Activated T-cell treated with anti-CD3 and anti-CD28 coated beads, Interleukin-2, amount 50 U/mL, for 4 hours (primary cell): ENCODE results near the gene PTCH1. TPM values are rescaled to one million over a fixed set of nuclear protein-coding genes. Genes with fewer than 3 reads are reported as not detected.

Experiments used
- ATAC-seq, 2 donors: fragments of 200-7000 bp; cut with Tn5 transposase; one replicate each; pipeline ENCODE4 v1.10.0; 2021
- DNase-seq: peaks from one replicate; pipeline ENCODE4 v3.0.0-alpha.2; 2020
- H3K27me3 Mint-ChIP-seq: one replicate; pipeline ENCODE4 v1.8.0; 2021; ENCODE audit warnings: low read depth, mixed read lengths
- H3K36me3 Mint-ChIP-seq: one replicate; pipeline ENCODE4 v1.8.0; 2022; ENCODE audit warnings: mixed read lengths; ENCODE audit not compliant: insufficient read depth
- H3K4me1 Mint-ChIP-seq: one replicate; pipeline ENCODE4 v1.8.0; 2021; ENCODE audit warnings: low read depth, mixed read lengths
- H3K4me3 Mint-ChIP-seq: one replicate; pipeline ENCODE4 v1.8.0; 2021; ENCODE audit warnings: mild to moderate bottlenecking, moderate library complexity, mixed read lengths
- H3K9me3 Mint-ChIP-seq: one replicate; pipeline ENCODE4 v1.8.0; 2021; ENCODE audit warnings: mixed read lengths
- total RNA-seq, 3 donors: library from RNA; stranded (reverse); gene quantifications; one replicate each; pipeline ENCODE4 v1.2.1, GENCODE V29; 2021

Gene PTCH1
- total RNA-seq, 3 donors from 2014 or later = 2.5 to 6.1 (median 4.1) TPM

GRCh38 chr9:95457769-95458168 lies 59.0 kb downstream of the PTCH1 start:
- Mint-ChIP-seq H3K27me3 (peaks cover 5% of the 10 kb centered on the region), H3K9me3 (no peaks in the 10 kb centered on the region), H3K36me3 (peaks cover 22% of the 10 kb centered on the region), H3K4me1 (peaks cover 21% of the 10 kb centered on the region), H3K4me3 (no peak overlapping the region)
- ATAC-seq (no peak), DNase-seq (no peak)

- ATAC-seq (no peak), DNase-seq (no peak)
- peaks cover 3% of the 10 kb centered on the region for H3K27me3 Mint-ChIP-seq
- peaks cover under 1% of the 10 kb centered on the region for H3K4me1 Mint-ChIP-seq
- no peaks in the 10 kb centered on the region for H3K9me3 Mint-ChIP-seq
- H3K36me3 Mint-ChIP-seq = peaks cover 20% of the 10 kb centered on the region
- no peak overlapping the region for H3K4me3 Mint-ChIP-seq
These were observed 61.1 kb downstream of the PTCH1 start for GRCh38 chr9:95455714-95456113.

GRCh38 chr9:95452176-95452575 lies 64.6 kb downstream of the PTCH1 start:
- no peaks in the 10 kb centered on the region for H3K9me3 Mint-ChIP-seq
- no peaks in the 10 kb centered on the region for H3K4me1 Mint-ChIP-seq
- no peak for ATAC-seq
- H3K36me3 Mint-ChIP-seq = peaks cover 25% of the 10 kb centered on the region
- H3K4me3 Mint-ChIP-seq = no peak overlapping the region
- DNase-seq = no peak
- peaks cover 3% of the 10 kb centered on the region for H3K27me3 Mint-ChIP-seq

- Mint-ChIP-seq H3K36me3 (peaks cover 18% of the 10 kb centered on the region), H3K4me1 (no peaks in the 10 kb centered on the region), H3K27me3 (peaks cover 3% of the 10 kb centered on the region), H3K9me3 (no peaks in the 10 kb centered on the region), H3K4me3 (no peak overlapping the region)
- ATAC-seq (no peak), DNase-seq (no peak)
These were observed 65.7 kb downstream of the PTCH1 start for GRCh38 chr9:95451065-95451426.

GRCh38 chr9:95450171-95451064 lies 66.4 kb downstream of the PTCH1 start:
- no peak for ATAC-seq
- Mint-ChIP-seq H3K36me3 (peaks cover 15% of the 10 kb centered on the region), H3K4me3 (no peak overlapping the region), H3K9me3 (no peaks in the 10 kb centered on the region), H3K4me1 (no peaks in the 10 kb centered on the region), H3K27me3 (peaks cover 3% of the 10 kb centered on the region)
- DNase-seq = no peak

- peaks cover 20% of the 10 kb centered on the region for H3K36me3 Mint-ChIP-seq
- ATAC-seq (no peak), DNase-seq (no peak)
- H3K4me3 Mint-ChIP-seq = no peak overlapping the region
- H3K27me3 Mint-ChIP-seq = peaks cover 3% of the 10 kb centered on the region
- no peaks in the 10 kb centered on the region for H3K9me3 Mint-ChIP-seq
- no peaks in the 10 kb centered on the region for H3K4me1 Mint-ChIP-seq
These were observed 67.8 kb downstream of the PTCH1 start for GRCh38 chr9:95449016-95449415.

GRCh38 chr9:95447660-95448420 lies 68.9 kb downstream of the PTCH1 start:
- H3K36me3 Mint-ChIP-seq = peaks cover 17% of the 10 kb centered on the region
- H3K4me1 Mint-ChIP-seq = no peaks in the 10 kb centered on the region
- no peak for DNase-seq

GRCh38 chr9:95446984-95447383 lies 69.8 kb downstream of the PTCH1 start:
- H3K4me1 Mint-ChIP-seq = no peaks in the 10 kb centered on the region
- peaks cover 17% of the 10 kb centered on the region for H3K36me3 Mint-ChIP-seq
- DNase-seq = no peak
- no peak overlapping the region for H3K4me3 Mint-ChIP-seq
- H3K9me3 Mint-ChIP-seq = no peaks in the 10 kb centered on the region
- no peak for ATAC-seq
- no peaks in the 10 kb centered on the region for H3K27me3 Mint-ChIP-seq

More at GRCh38 chr9:95447660-95448420, 68.9 kb downstream of the PTCH1 start:
- no peaks in the 10 kb centered on the region for H3K9me3 Mint-ChIP-seq
- no peaks in the 10 kb centered on the region for H3K27me3 Mint-ChIP-seq
- no peak for ATAC-seq
- no peak overlapping the region for H3K4me3 Mint-ChIP-seq

- no peaks in the 10 kb centered on the region for H3K27me3 Mint-ChIP-seq
- H3K4me1 Mint-ChIP-seq = no peaks in the 10 kb centered on the region
- no peaks in the 10 kb centered on the region for H3K9me3 Mint-ChIP-seq
- peaks cover 17% of the 10 kb centered on the region for H3K36me3 Mint-ChIP-seq
- H3K4me3 Mint-ChIP-seq = no peak overlapping the region
- ATAC-seq (no peak), DNase-seq (no peak)
These were observed 70.5 kb downstream of the PTCH1 start for GRCh38 chr9:95446259-95446658.

- Mint-ChIP-seq H3K9me3 (no peaks in the 10 kb centered on the region), H3K4me1 (no peaks in the 10 kb centered on the region), H3K36me3 (peaks cover 9% of the 10 kb centered on the region), H3K4me3 (no peak overlapping the region), H3K27me3 (peaks cover 3% of the 10 kb centered on the region)
- ATAC-seq (no peak), DNase-seq (no peak)
These were observed 72.6 kb downstream of the PTCH1 start for GRCh38 chr9:95444160-95444559.

GRCh38 chr9:95443301-95443700 lies 73.5 kb downstream of the PTCH1 start:
- ATAC-seq (no peak), DNase-seq (no peak)
- Mint-ChIP-seq H3K36me3 (peaks cover 6% of the 10 kb centered on the region), H3K4me1 (no peaks in the 10 kb centered on the region), H3K9me3 (no peaks in the 10 kb centered on the region), H3K4me3 (no peak overlapping the region), H3K27me3 (peaks cover 3% of the 10 kb centered on the region)

GRCh38 chr9:95441081-95441480 lies 75.7 kb downstream of the PTCH1 start:
- Mint-ChIP-seq H3K27me3 (peaks cover 3% of the 10 kb centered on the region), H3K9me3 (no peaks in the 10 kb centered on the region), H3K4me1 (no peaks in the 10 kb centered on the region), H3K36me3 (peaks cover 6% of the 10 kb centered on the region), H3K4me3 (no peak overlapping the region)
- DNase-seq = no peak
- ATAC-seq = no peak

- H3K4me3 Mint-ChIP-seq = no peak overlapping the region
- no peaks in the 10 kb centered on the region for H3K9me3 Mint-ChIP-seq
- peaks cover 6% of the 10 kb centered on the region for H3K36me3 Mint-ChIP-seq
- peaks cover 3% of the 10 kb centered on the region for H3K27me3 Mint-ChIP-seq
- ATAC-seq (no peak), DNase-seq (no peak)
- no peaks in the 10 kb centered on the region for H3K4me1 Mint-ChIP-seq
These were observed 76.3 kb downstream of the PTCH1 start for GRCh38 chr9:95440447-95440846.

- no peak overlapping the region for H3K4me3 Mint-ChIP-seq
- H3K36me3 Mint-ChIP-seq = no peaks in the 10 kb centered on the region
- H3K27me3 Mint-ChIP-seq = peaks cover 3% of the 10 kb centered on the region
- no peaks in the 10 kb centered on the region for H3K9me3 Mint-ChIP-seq
- ATAC-seq = no peak
- DNase-seq = no peak
- H3K4me1 Mint-ChIP-seq = peaks cover 1% of the 10 kb centered on the region
These were observed 78.0 kb downstream of the PTCH1 start for GRCh38 chr9:95438561-95439357.
